ENCODE data around the gene CEP135. TPM values are rescaled to one million over a fixed set of nuclear protein-coding genes. Genes with fewer than 3 reads are reported as not detected.

The CEP135 gene
- total RNA-seq, 4 donors from 2014 or later = 0.71 to 1.3 (median 1.1) TPM

Other genes starting within 250 kb of the CEP135 start
- not detected for gene EXOC1L, start 129.2 kb upstream of the CEP135 start, total RNA-seq
- 10 to 100 TPM; 14.8 to 22.3 (median 20.3) TPM for gene EXOC1, start 95.3 kb upstream of the CEP135 start, total RNA-seq

Measured in gastrocnemius medialis (tissue), 4 donors.